ENCODE results near the gene PTGIS.

- TF ChIP-seq CTCF (optimal IDR thresholded peaks at IDR 0.05 in 1 of 3, IDR thresholded peaks at IDR 0.05 in 1 of 3, conservative IDR thresholded peaks at IDR 0.05 in 1 of 3; ENCODE audit: extremely low read depth in 1 of 3, insufficient read depth in 2 of 3, low read length in 3 of 3) (no peak), EZH2 (IDR thresholded peaks at IDR 0.05; ENCODE audit: low read length) (no peak)
Measured at GRCh38 chr20:49595346-49595745, 27.4 kb upstream of the PTGIS start.

Data from keratinocyte (primary cell).